Prostate gland (tissue), 2 donors: ENCODE measurements around the gene SUCLG2.

Source experiments
- POLR2A ChIP-seq: fragments of 450-650 bp; IDR thresholded peaks from one replicate; pipeline ENCODE4 v1.6.1; 2016; ENCODE audit warnings: antibody characterized with exemption, mild to moderate bottlenecking
- POLR2AphosphoS5 ChIP-seq: sonication (generic); formaldehyde crosslinking; IDR thresholded peaks from one replicate; pipeline ENCODE4 v1.6.1; 2017; ENCODE audit warnings: antibody characterized with exemption
- TF ChIP-seq, protein P1 (sequence below), 4 experiments: fragments of 200-600 bp in 2 of 4; fragments of 450-650 bp in 2 of 4; sonication (generic) in 2 of 4; IDR thresholded peaks; 1 replicate in 3 of 4; 2 replicates in 1 of 4; pipeline ENCODE4 v1.5.1; 2016 to 2019; ENCODE audit warnings: antibody characterized with exemption in 4 of 4, mild to moderate bottlenecking in 2 of 4, moderate library complexity in 2 of 4

DNA sequence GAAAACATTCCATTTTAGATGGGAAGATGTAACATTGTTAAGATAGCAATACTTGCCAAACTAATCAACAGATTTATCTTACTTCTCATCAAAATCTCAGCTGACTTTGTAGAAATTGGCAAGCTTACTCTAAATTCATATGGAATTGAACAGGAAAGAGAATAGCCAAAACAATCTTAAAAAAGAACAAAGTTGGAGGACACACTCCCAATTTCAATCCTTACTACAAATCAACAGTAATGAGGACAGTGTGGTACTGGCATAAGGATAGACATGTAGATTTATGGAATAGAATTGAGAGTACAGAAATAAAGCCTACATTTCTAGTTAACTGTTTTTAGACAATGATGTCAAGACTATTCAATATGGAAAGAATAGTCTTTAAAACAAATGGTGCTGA is 308.3 kb downstream of the SUCLG2 start:
- TF ChIP-seq POLR2A (no peak), POLR2AphosphoS5 (no peak)
- TF ChIP-seq, protein P1, sequence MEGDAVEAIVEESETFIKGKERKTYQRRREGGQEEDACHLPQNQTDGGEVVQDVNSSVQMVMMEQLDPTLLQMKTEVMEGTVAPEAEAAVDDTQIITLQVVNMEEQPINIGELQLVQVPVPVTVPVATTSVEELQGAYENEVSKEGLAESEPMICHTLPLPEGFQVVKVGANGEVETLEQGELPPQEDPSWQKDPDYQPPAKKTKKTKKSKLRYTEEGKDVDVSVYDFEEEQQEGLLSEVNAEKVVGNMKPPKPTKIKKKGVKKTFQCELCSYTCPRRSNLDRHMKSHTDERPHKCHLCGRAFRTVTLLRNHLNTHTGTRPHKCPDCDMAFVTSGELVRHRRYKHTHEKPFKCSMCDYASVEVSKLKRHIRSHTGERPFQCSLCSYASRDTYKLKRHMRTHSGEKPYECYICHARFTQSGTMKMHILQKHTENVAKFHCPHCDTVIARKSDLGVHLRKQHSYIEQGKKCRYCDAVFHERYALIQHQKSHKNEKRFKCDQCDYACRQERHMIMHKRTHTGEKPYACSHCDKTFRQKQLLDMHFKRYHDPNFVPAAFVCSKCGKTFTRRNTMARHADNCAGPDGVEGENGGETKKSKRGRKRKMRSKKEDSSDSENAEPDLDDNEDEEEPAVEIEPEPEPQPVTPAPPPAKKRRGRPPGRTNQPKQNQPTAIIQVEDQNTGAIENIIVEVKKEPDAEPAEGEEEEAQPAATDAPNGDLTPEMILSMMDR (IDR thresholded peaks at IDR 0.05) = no peak
